Epithelial cell of proximal tubule (primary cell): ENCODE measurements around the gene SLC2A8. TPM values are rescaled to one million over a fixed set of nuclear protein-coding genes. Genes with fewer than 3 reads are reported as not detected.

Source experiments
- DNase-seq: peaks from one replicate; pipeline ENCODE4 v3.0.0-alpha.2; 2011; ENCODE audit warnings: low read depth
- H3K4me3 ChIP-seq: 2 replicates; pipeline ENCODE4 v1.5.1; 2011; ENCODE audit warnings: low read depth, mild to moderate bottlenecking, low read length
- CTCF ChIP-seq: conservative IDR thresholded peaks from 2 replicates; pipeline ENCODE4 v1.5.1; 2012; ENCODE audit warnings: low read depth, mild to moderate bottlenecking, low read length
- total RNA-seq: library from RNA; depleted of rRNA; stranded (reverse); fragments of >200 nt; gene quantifications from 2 replicates; pipeline ENCODE4 v1.2.3, GENCODE V29; 2015

SLC2A8 gene
- total RNA-seq, 1 donor from 2014 or later: 18.2 TPM

GRCh38 chr9:127399736-127400269 lies 2.8 kb downstream of the SLC2A8 start:
- no peak overlapping the region for H3K4me3 ChIP-seq
- no peak for DNase-seq
- no peak for TF ChIP-seq CTCF

DNA sequence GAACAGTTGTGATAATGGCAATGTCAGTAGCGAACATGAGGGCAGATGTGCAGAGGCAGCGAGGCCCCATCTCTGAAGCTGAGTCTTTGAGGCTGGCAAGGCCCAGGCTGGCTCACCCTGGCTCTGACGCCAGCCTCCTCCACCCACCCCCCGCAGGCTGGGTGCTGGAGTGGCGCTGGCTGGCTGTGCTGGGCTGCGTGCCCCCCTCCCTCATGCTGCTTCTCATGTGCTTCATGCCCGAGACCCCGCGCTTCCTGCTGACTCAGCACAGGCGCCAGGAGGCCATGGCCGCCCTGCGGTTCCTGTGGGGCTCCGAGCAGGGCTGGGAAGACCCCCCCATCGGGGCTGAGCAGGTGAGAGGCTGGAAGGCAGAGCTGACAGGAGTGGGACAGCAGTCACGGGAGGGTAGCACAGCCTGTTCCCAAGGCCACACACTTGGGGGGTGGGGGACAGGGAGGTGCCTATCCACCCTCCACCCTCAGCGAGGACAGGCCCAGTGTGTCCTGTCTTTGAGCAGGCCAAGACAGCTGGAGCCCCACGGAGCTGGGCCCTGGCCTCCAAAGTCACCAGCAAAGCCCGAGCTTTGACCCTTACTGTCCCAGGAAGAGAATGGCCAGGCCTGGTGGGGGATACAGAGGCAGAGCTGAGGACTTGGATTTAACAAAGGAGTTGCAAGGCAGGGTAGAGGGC lies 5.6 kb downstream of the SLC2A8 start:
- no peak overlapping the region for H3K4me3 ChIP-seq
- TF ChIP-seq CTCF: no peak
- no peak for DNase-seq

- no peak for TF ChIP-seq CTCF
- no peak overlapping the region for H3K4me3 ChIP-seq
- DNase-seq: no peak
Observed at GRCh38 chr9:127403507-127404192, 6.7 kb downstream of the SLC2A8 start.

GRCh38 chr9:127404631-127405030 lies 7.7 kb downstream of the SLC2A8 start:
- TF ChIP-seq CTCF: no peak
- no peak for DNase-seq
- H3K4me3 ChIP-seq: no peak overlapping the region

DNA sequence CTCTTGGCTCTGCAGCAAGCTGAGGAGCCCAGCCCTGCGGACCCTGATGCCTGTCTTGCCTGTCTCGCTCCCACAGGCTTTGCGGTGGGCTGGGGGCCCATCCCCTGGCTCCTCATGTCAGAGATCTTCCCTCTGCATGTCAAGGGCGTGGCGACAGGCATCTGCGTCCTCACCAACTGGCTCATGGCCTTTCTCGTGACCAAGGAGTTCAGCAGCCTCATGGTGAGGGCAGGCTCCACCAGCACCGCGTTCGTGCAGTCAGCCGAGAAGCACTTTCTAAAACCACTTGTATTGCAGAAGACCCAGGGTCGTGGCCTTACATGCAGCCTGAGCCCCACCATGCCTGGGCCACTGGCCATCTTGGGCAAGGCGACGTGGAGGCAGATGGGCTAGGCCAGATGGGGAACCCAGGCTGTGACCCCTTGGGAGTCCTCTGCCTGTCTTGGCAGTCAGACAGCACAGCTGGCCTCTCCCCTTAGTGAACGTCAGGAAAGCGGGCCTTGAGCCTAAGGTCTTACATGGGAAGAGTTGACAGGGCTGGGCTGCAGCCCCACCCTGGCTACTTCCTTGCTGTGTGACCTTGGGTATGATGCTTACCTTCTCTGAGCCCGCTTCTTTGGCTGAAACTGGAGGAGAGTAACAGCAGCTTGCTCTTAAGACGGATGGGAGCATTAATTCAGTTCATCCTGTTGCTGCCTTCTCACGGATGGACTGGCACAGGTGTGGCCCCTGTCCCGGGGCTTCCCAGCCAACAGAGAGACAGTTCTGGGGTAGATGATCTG lies 8.6 kb downstream of the SLC2A8 start:
- no peak for DNase-seq
- H3K4me3 ChIP-seq: no peak overlapping the region
- TF ChIP-seq CTCF: no peak

DNA sequence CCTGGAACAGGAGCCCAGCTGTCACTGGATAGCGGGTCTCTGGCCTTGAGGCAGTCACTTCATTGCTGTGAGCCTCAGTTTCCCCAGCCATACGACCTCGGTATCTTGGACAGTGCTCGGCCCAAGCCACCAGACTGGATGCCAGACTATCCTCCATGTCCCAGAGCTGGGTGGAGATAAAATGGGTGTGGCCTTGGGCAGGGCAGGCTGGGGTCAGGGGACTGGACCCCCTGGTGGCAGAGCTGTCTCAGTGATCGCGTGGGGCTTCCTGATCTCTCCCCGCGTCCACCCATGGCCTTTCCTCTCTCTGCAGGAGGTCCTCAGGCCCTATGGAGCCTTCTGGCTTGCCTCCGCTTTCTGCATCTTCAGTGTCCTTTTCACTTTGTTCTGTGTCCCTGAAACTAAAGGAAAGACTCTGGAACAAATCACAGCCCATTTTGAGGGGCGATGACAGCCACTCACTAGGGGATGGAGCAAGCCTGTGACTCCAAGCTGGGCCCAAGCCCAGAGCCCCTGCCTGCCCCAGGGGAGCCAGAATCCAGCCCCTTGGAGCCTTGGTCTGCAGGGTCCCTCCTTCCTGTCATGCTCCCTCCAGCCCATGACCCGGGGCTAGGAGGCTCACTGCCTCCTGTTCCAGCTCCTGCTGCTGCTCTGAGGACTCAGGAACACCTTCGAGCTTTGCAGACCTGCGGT lies 10.0 kb downstream of the SLC2A8 start:
- no peak overlapping the region for H3K4me3 ChIP-seq
- no peak for DNase-seq
- no peak for TF ChIP-seq CTCF
